Stomach (tissue), 9 donors: Measurements from ENCODE around the gene GUCD1. TPM values are rescaled to one million over a fixed set of nuclear protein-coding genes. Genes with fewer than 3 reads are reported as not detected.

Experiments used
- DNase-seq, 2 donors: peaks; one replicate each; pipeline versions ENCODE4 v3.0.0 to v3.0.0-alpha.2; 2013 to 2019
- H3K27ac ChIP-seq, 5 donors: fragments of 200-600 bp in 4 of 5; sonication (generic) in 4 of 5; one replicate each; pipeline ENCODE4 v1.5.1; 2013 to 2019; ENCODE audit warnings: mild to moderate bottlenecking in 1 of 5, moderate library complexity in 1 of 5
- H3K27me3 ChIP-seq, 3 donors: fragments of 200-600 bp; sonication (generic); one replicate each; pipeline ENCODE4 v1.5.1; 2017 to 2019; ENCODE audit warnings: mixed run types in 1 of 3
- H3K36me3 ChIP-seq, 4 donors: fragments of 200-600 bp; sonication (generic); 1 replicate in 3 of 4; 2 replicates in 1 of 4; pipeline ENCODE4 v1.5.1; 2016 to 2019
- H3K4me1 ChIP-seq, 4 donors: fragments of 200-600 bp; sonication (generic); one replicate each; pipeline ENCODE4 v1.5.1; 2016 to 2019
- H3K4me3 ChIP-seq, 4 donors: fragments of 200-600 bp; sonication (generic) in 3 of 4; one replicate each; pipeline ENCODE4 v1.5.1; 2016 to 2019; ENCODE audit warnings: mild to moderate bottlenecking in 1 of 4
- H3K9me3 ChIP-seq, 4 donors: fragments of 200-600 bp; sonication (generic); one replicate each; pipeline ENCODE4 v1.5.1; 2016 to 2019
- EP300 ChIP-seq: sonication (generic); formaldehyde crosslinking; IDR thresholded peaks from one replicate; pipeline ENCODE4 v1.6.1; 2017; ENCODE audit warnings: antibody characterized with exemption
- POLR2A ChIP-seq, 4 donors: fragments of 450-650 bp; IDR thresholded peaks; one replicate each; pipeline ENCODE4 v1.6.1; 2016; ENCODE audit warnings: antibody characterized with exemption in 4 of 4, control low read depth in 2 of 4, mild to moderate bottlenecking in 1 of 4, moderate library complexity in 1 of 4
- POLR2AphosphoS5 ChIP-seq, 3 donors: sonication (generic); formaldehyde crosslinking; IDR thresholded peaks; one replicate each; pipeline ENCODE4 v1.6.1; 2016; ENCODE audit warnings: antibody characterized with exemption in 3 of 3
- WGBS, 5 donors: extraction: QIAGEN DNeasy Blood & Tissue Kit in 3 of 5; methylation state at CpG; one replicate each; pipeline versions ENCODE4 v1.1.5 to v1.1.7; 2013 to 2018; 5-methylcytosine and 5-hydroxymethylcytosine counted together
- intact Hi-C: fragments of 100-400 bp; cut with DNase I; formaldehyde crosslinking; loops from one replicate; pipeline ENCODE4 v1.15.1; 2023; ENCODE audit warnings: low total_unique reads
- polyA plus RNA-seq, 3 donors: library from polyadenylated mRNA; stranded (reverse); fragments of 200-250 nt; gene quantifications; one replicate each; pipeline ENCODE4 v1.2.3, GENCODE V29; 2013
- total RNA-seq, 5 donors: library from RNA; depleted of rRNA; stranded (reverse); fragments of >200 nt; gene quantifications; one replicate each; pipeline versions ENCODE4 v1.1.0 to v1.2.3, GENCODE V29; 2014 to 2016
- TF ChIP-seq, protein P1 (sequence below), 7 experiments: fragments of 450-650 bp in 4 of 7; fragments of 200-600 bp in 3 of 7; sonication (generic) in 3 of 7; IDR thresholded peaks; one replicate each; pipeline ENCODE4 v1.5.1; 2016 to 2019; ENCODE audit warnings: antibody characterized with exemption in 7 of 7, control low read depth in 2 of 7, mild to moderate bottlenecking in 1 of 7
- donor health status: healthy with polysubstance abuse.
- donor health status: Bipolar disorder and iron deficiency.
- donor health status: healthy.

The GUCD1 gene
- total and polyA plus RNA-seq, 8 donors: 87.4 to 196 (median 167) TPM

DNA sequence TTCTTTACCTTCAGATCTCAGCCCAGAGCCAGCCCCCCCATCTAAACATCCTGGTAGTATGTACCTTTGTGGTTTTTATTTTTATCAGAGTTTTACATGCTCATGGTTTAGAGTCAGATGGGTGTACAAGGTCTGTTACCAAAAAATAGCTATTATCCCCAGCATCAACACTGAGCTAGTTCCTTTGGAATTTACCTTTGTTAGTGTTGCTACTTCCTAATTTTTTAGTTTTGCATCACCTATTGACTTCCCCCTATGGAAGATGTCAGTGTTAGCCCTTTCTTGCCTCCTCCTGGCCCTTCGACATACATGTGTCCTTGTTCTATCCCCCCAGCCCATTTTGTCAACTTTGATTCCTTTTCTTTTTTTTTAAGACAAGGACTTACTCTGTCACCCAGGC, 52.4 kb downstream of the GUCD1 start:
- Histone ChIP-seq H3K27ac (no peak overlapping the region), H3K9me3 (no peaks in the 10 kb centered on the region), H3K27me3 (no peaks in the 10 kb centered on the region), H3K4me3 (no peak overlapping the region), H3K4me1 (peaks cover 7 to 34% (median 19%) of the 10 kb centered on the region in 4 donors), H3K36me3 (no peaks in the 10 kb centered on the region)
- no peak for TF ChIP-seq EP300
- WGBS, 5 donors: 81 to 96% (median 94%) methylated on average over 1 of the region's 1 CpG
- intact Hi-C loops: loop anchor here (5.0 kb wide), 1 partner anchor 80 kb away; no protein-coding TSS in a partner anchor
- no peak for DNase-seq

DNA sequence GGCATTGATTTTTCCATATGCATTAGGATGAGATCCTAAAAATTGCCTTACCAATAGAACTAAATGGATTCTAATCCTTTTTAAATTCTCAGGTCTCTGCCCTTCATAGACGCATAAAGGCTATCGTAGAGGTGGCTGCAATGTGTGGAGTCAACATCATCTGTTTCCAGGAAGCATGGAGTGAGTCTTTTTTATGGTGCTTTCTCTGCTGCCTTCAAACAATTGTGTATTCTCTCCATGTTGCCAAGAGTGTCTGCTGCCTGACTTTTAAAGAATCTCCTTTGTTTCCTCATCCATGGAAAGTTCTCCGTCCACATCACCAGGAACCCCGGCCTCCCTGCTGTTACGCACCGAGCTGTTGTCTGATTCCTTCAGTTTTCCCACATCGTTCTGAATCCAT, 52.9 kb downstream of the GUCD1 start:
- intact Hi-C loops: loop anchor here (5.0 kb wide), 1 partner anchor 80 kb away; no protein-coding TSS in a partner anchor
- no peak overlapping the region for H3K27ac ChIP-seq
- H3K4me3 ChIP-seq: no peak overlapping the region
- TF ChIP-seq POLR2AphosphoS5 (IDR thresholded peaks at IDR 0.05) (no peak), EP300 (no peak), POLR2A (IDR thresholded peaks at IDR 0.05) (no peak)
- TF ChIP-seq, protein P1, sequence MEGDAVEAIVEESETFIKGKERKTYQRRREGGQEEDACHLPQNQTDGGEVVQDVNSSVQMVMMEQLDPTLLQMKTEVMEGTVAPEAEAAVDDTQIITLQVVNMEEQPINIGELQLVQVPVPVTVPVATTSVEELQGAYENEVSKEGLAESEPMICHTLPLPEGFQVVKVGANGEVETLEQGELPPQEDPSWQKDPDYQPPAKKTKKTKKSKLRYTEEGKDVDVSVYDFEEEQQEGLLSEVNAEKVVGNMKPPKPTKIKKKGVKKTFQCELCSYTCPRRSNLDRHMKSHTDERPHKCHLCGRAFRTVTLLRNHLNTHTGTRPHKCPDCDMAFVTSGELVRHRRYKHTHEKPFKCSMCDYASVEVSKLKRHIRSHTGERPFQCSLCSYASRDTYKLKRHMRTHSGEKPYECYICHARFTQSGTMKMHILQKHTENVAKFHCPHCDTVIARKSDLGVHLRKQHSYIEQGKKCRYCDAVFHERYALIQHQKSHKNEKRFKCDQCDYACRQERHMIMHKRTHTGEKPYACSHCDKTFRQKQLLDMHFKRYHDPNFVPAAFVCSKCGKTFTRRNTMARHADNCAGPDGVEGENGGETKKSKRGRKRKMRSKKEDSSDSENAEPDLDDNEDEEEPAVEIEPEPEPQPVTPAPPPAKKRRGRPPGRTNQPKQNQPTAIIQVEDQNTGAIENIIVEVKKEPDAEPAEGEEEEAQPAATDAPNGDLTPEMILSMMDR (IDR thresholded peaks at IDR 0.05): no peak
- no peak for DNase-seq
- 71 to 81% (median 74%) methylated on average over 7 of the region's 7 CpGs for WGBS, 5 donors
- H3K4me1 ChIP-seq: peaks cover 3 to 29% (median 15%) of the 10 kb centered on the region in 4 donors
- H3K9me3 ChIP-seq: no peaks in the 10 kb centered on the region
- no peaks in the 10 kb centered on the region for H3K36me3 ChIP-seq
- H3K27me3 ChIP-seq: no peaks in the 10 kb centered on the region

GRCh38 chr22:24501301-24502005, 53.5 kb downstream of the GUCD1 start:
- H3K4me3 ChIP-seq: no peak overlapping the region
- intact Hi-C loops: loop anchor here (5.0 kb wide), 1 partner anchor 79 kb away; no protein-coding TSS in a partner anchor
- no peaks in the 10 kb centered on the region for H3K27me3 ChIP-seq
- WGBS, 5 donors: 62 to 71% (median 68%) methylated on average over 8 of the region's 8 CpGs
- no peak for TF ChIP-seq POLR2A (IDR thresholded peaks at IDR 0.05)
- TF ChIP-seq EP300: no peak
- TF ChIP-seq, protein P1 (IDR thresholded peaks at IDR 0.05): no peak
- no peak for TF ChIP-seq POLR2AphosphoS5 (IDR thresholded peaks at IDR 0.05)
- DNase-seq: no peak
- no peak overlapping the region for H3K27ac ChIP-seq
- no peaks in the 10 kb centered on the region for H3K36me3 ChIP-seq
- H3K9me3 ChIP-seq: no peaks in the 10 kb centered on the region
- H3K4me1 ChIP-seq: peaks cover 0 to 23% (median 10%) of the 10 kb centered on the region in 4 donors

DNA sequence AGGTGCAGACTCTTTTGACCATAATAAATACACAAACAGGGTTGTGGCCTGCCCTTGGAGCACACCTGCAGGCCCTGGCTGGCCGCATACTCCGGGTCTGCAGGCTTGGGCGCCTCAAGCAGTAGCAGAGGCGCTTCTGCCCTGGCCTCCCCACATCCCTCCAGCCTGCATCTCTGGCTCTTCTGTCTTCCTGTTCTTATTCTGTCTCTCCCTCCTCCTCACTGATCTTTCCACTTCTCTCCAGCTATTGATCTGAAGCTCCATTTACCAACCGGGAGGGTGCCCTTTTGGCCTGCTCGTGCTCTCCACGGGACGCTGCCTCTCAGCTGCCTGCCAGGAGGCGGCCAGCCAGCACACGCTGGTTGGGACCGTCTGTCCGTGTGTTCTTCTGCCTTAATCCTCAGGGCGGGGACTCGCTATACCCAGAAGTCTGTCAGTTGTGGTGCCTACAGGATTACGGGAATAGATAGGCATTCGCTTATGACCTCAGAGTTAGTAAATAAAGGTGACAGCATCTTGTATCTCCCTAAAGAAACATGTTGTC, 54.6 kb downstream of the GUCD1 start:
- no peak for DNase-seq
- H3K27me3 ChIP-seq: peaks cover 0 to 2% (median 2%) of the 10 kb centered on the region in 3 donors
- TF ChIP-seq POLR2A (IDR thresholded peaks at IDR 0.05) (no peak), POLR2AphosphoS5 (IDR thresholded peaks at IDR 0.05) (no peak), EP300 (no peak)
- TF ChIP-seq, protein P1 (IDR thresholded peaks at IDR 0.05): no peak
- no peak overlapping the region for H3K27ac ChIP-seq
- H3K4me3 ChIP-seq: no peak overlapping the region
- no peaks in the 10 kb centered on the region for H3K9me3 ChIP-seq
- no peaks in the 10 kb centered on the region for H3K36me3 ChIP-seq
- WGBS, 5 donors: 66 to 81% (median 70%) methylated on average over 16 of the region's 16 CpGs
- H3K4me1 ChIP-seq: peaks cover 0 to 13% (median 2%) of the 10 kb centered on the region in 4 donors
- intact Hi-C loops: loop anchor here (5.0 kb wide), 1 partner anchor 78 kb away; no protein-coding TSS in a partner anchor
